IMR-90 (cell line): Measurements from ENCODE around the gene SGK1. TPM values are rescaled to one million over a fixed set of nuclear protein-coding genes. Genes with fewer than 3 reads are reported as not detected.

Experiments used
- ATAC-seq: fragments of 200-7000 bp; cut with Tn5 transposase; 2 replicates; pipeline ENCODE4 v1.9.1; 2020; ENCODE audit warnings: low read depth, mild to moderate bottlenecking, moderate library complexity
- BruUV-seq: library from RNA; stranded (reverse); fragments of 400-500 nt; replicated peaks from 2 replicates; lab custom pipeline; 2021; lab: Mats Ljungman, UMichigan
- CTCF ChIA-PET: fragments of 300-600 bp; formaldehyde crosslinking; extraction: SDS; loops from one replicate; lab custom pipeline; 2021; ENCODE audit warnings: antibody characterized with exemption; lab: Yijun Ruan, JAX
- POLR2A ChIA-PET: fragments of 300-600 bp; sonication (Branson Sonifier 250); formaldehyde crosslinking; loops from one replicate; lab custom pipeline; 2022; ENCODE audit warnings: antibody characterized with exemption; ENCODE audit not compliant: unreplicated experiment; lab: Charles Lee
- DNase-seq: peaks from one replicate; pipeline ENCODE4 v3.0.0; 2013
- H2AFZ ChIP-seq: replicated peaks from 2 replicates; pipeline ENCODE3; 2013; ENCODE audit warnings: low read length, mild to moderate bottlenecking; ENCODE audit not compliant: poor library complexity
- H2AK5ac ChIP-seq: 2 replicates; pipeline ENCODE4 v1.6.1; 2013; ENCODE audit warnings: low read depth, low read length, inconsistent platforms
- H2AK9ac ChIP-seq: replicated peaks from 2 replicates; pipeline ENCODE3; 2013; ENCODE audit warnings: mild to moderate bottlenecking, low read depth, low read length, moderate library complexity; ENCODE audit not compliant: poor library complexity
- H2BK120ac ChIP-seq: 2 replicates; pipeline ENCODE4 v1.6.1; 2013; ENCODE audit warnings: low read depth, low read length, inconsistent platforms
- H2BK15ac ChIP-seq: 3 replicates; pipeline ENCODE4 v1.6.1; 2013; ENCODE audit warnings: low read depth, low read length, inconsistent platforms
- H2BK20ac ChIP-seq: 2 replicates; pipeline ENCODE4 v1.6.1; 2013; ENCODE audit warnings: low read depth, mild to moderate bottlenecking, inconsistent platforms, low read length, moderate library complexity
- H2BK5ac ChIP-seq: 2 replicates; pipeline ENCODE4 v1.6.1; 2013; ENCODE audit warnings: mild to moderate bottlenecking, low read depth, low read length, inconsistent platforms; ENCODE audit not compliant: poor library complexity, severe bottlenecking
- H3K14ac ChIP-seq: replicated peaks from 2 replicates; pipeline ENCODE4 v1.6.1; 2013; ENCODE audit warnings: low read depth, low read length, inconsistent platforms
- H3K18ac ChIP-seq: 2 replicates; pipeline ENCODE4 v1.6.1; 2013; ENCODE audit warnings: low read depth, low read length, control low read depth
- H3K23ac ChIP-seq: 2 replicates; pipeline ENCODE4 v1.6.1; 2013; ENCODE audit warnings: low read depth, low read length, inconsistent platforms
- H3K27ac ChIP-seq: 2 replicates; pipeline ENCODE4 v1.5.1; 2013; ENCODE audit warnings: mild to moderate bottlenecking, control low read depth, low read length; ENCODE audit not compliant: insufficient read depth
- H3K27me3 ChIP-seq: 2 replicates; pipeline ENCODE4 v1.6.1; 2013; ENCODE audit warnings: low read length; ENCODE audit not compliant: control insufficient read depth, insufficient read depth
- H3K36me3 ChIP-seq: 2 replicates; pipeline ENCODE4 v1.6.1; 2013; ENCODE audit warnings: low read length, mixed read lengths; ENCODE audit not compliant: control insufficient read depth, insufficient read depth
- H3K4ac ChIP-seq: 2 replicates; pipeline ENCODE4 v1.6.1; 2013; ENCODE audit warnings: low read depth, low read length, inconsistent platforms
- H3K4me1 ChIP-seq: 2 replicates; pipeline ENCODE4 v1.6.1; 2013; ENCODE audit warnings: low read length, mixed read lengths; ENCODE audit not compliant: control insufficient read depth, insufficient read depth
- H3K4me2 ChIP-seq: 2 replicates; pipeline ENCODE4 v1.6.1; 2013; ENCODE audit warnings: low read depth, mild to moderate bottlenecking, control low read depth, low read length, moderate library complexity
- H3K4me3 ChIP-seq: 2 replicates; pipeline ENCODE4 v1.5.1; 2013; ENCODE audit warnings: low read depth, mild to moderate bottlenecking, control low read depth, low read length, moderate library complexity; ENCODE audit not compliant: insufficient read depth
- H3K56ac ChIP-seq: 2 replicates; pipeline ENCODE4 v1.6.1; 2013; ENCODE audit warnings: low read length, inconsistent platforms; ENCODE audit not compliant: insufficient read depth; ENCODE audit errors: extremely low read depth
- H3K79me1 ChIP-seq, 2 experiments: 2 replicates each; pipeline ENCODE4 v1.6.1; 2013; ENCODE audit warnings: low read length in 2 of 2, inconsistent platforms in 1 of 2, low read depth in 1 of 2
- H3K9ac ChIP-seq: 2 replicates; pipeline ENCODE4 v1.6.1; 2013; ENCODE audit warnings: low read depth, low read length, control low read depth
- H3K9me1 ChIP-seq: 2 replicates; pipeline ENCODE4 v1.6.1; 2013; ENCODE audit warnings: low read length, inconsistent platforms; ENCODE audit not compliant: insufficient read depth
- H3K9me3 ChIP-seq: 2 replicates; pipeline ENCODE4 v1.6.1; 2013; ENCODE audit warnings: low read length; ENCODE audit not compliant: control insufficient read depth, insufficient read depth
- H4K20me1 ChIP-seq: 2 replicates; pipeline ENCODE4 v1.6.1; 2013; ENCODE audit warnings: low read length, inconsistent platforms; ENCODE audit not compliant: insufficient read depth
- H4K5ac ChIP-seq: 2 replicates; pipeline ENCODE4 v1.6.1; 2013; ENCODE audit warnings: mild to moderate bottlenecking, low read depth, low read length, control low read depth
- H4K8ac ChIP-seq, 2 experiments: 2 replicates each; pipeline ENCODE4 v1.6.1; 2013; ENCODE audit warnings: low read depth in 2 of 2, low read length in 2 of 2, control low read depth in 1 of 2, inconsistent platforms in 1 of 2
- H4K91ac ChIP-seq: 2 replicates; pipeline ENCODE4 v1.6.1; 2013; ENCODE audit warnings: low read depth, low read length, inconsistent platforms; ENCODE audit not compliant: insufficient read depth
- BHLHE40 ChIP-seq: fragments of 150-350 bp; IDR thresholded peaks from 2 replicates; pipeline ENCODE4 v1.6.1; 2016; ENCODE audit warnings: mild to moderate bottlenecking, low read depth, low read length
- CEBPB ChIP-seq: IDR thresholded peaks from 2 replicates; pipeline ENCODE4 v1.6.1; 2012; ENCODE audit warnings: low read depth, low read length, improper control_type of control experiment
- CHD1 ChIP-seq: IDR thresholded peaks from 2 replicates; pipeline ENCODE4 v1.6.1; 2012; ENCODE audit warnings: low read depth, low read length, improper control_type of control experiment
- FOS ChIP-seq: fragments of 150-350 bp; IDR thresholded peaks from 2 replicates; pipeline ENCODE4 v1.6.1; 2016; ENCODE audit warnings: low read depth, low read length
- MAFK ChIP-seq: IDR thresholded peaks from 2 replicates; pipeline ENCODE4 v1.6.1; 2012; ENCODE audit warnings: low read depth, low read length, improper control_type of control experiment
- MAZ ChIP-seq: IDR thresholded peaks from 2 replicates; pipeline ENCODE4 v1.6.1; 2012; ENCODE audit warnings: low read depth, mild to moderate bottlenecking, low read length, improper control_type of control experiment, moderate library complexity, borderline replicate concordance
- MXI1 ChIP-seq: IDR thresholded peaks from 2 replicates; pipeline ENCODE4 v1.6.1; 2012; ENCODE audit warnings: low read depth, mild to moderate bottlenecking, low read length, moderate library complexity, borderline replicate concordance
- NFE2L2 ChIP-seq: fragments of 150-350 bp; IDR thresholded peaks from 2 replicates; pipeline ENCODE4 v1.6.1; 2016; ENCODE audit warnings: low read depth, mild to moderate bottlenecking, low read length
- POLR2A ChIP-seq: IDR thresholded peaks from 2 replicates; pipeline ENCODE4 v1.6.1; 2012; ENCODE audit warnings: mild to moderate bottlenecking, low read depth, low read length
- RAD21 ChIP-seq: IDR thresholded peaks from 2 replicates; pipeline ENCODE4 v1.6.1; 2012; ENCODE audit warnings: low read length, improper control_type of control experiment
- RCOR1 ChIP-seq: IDR thresholded peaks from 2 replicates; pipeline ENCODE4 v1.6.1; 2012; ENCODE audit warnings: mild to moderate bottlenecking, low read length, improper control_type of control experiment; ENCODE audit not compliant: insufficient replicate concordance
- RFX5 ChIP-seq: IDR thresholded peaks from 2 replicates; pipeline ENCODE4 v1.8.0; 2012; ENCODE audit warnings: low read depth, mild to moderate bottlenecking, low read length, moderate library complexity
- SMC3 ChIP-seq: fragments of 150-350 bp; IDR thresholded peaks from 2 replicates; pipeline ENCODE4 v1.6.1; 2016; ENCODE audit warnings: low read depth, mild to moderate bottlenecking, antibody characterized with exemption, low read length, moderate library complexity
- WGBS, 2 experiments: methylation state at CpG; one replicate each; pipeline versions ENCODE4 v1.1.5 to v1.1.7; 2013; ENCODE audit warnings: missing lambda C conversion rate in 2 of 2; ENCODE audit not compliant: insufficient read length in 1 of 2; ENCODE audit errors: extremely low coverage in 2 of 2; 5-methylcytosine and 5-hydroxymethylcytosine counted together
- dilution Hi-C: fragments of 300-500 bp; cut with HindIII; formaldehyde crosslinking; loops from one replicate; pipeline ENCODE4 v1.14.3; 2018; ENCODE audit warnings: low sequenced_read_pairs; ENCODE audit not compliant: unreplicated experiment
- in situ Hi-C: fragments of 300-500 bp; cut with MboI; formaldehyde crosslinking; loops from 3 replicates; pipeline ENCODE4 v1.14.3; 2019; ENCODE audit warnings: low sequenced_read_pairs, inconsistent platforms, mixed read lengths
- intact Hi-C: fragments of 100-400 bp; cut with micrococcal nuclease; formaldehyde crosslinking; loops from 2 replicates; pipeline ENCODE4 v1.10.0; 2022
- polyA plus RNA-seq, 3 experiments: library from polyadenylated mRNA; depleted of rRNA; stranded (reverse); fragments of >200 nt; gene quantifications; 2 replicates each; pipeline ENCODE4 v1.2.3, GENCODE V29; 2012; ENCODE audit warnings: low replicate concordance in 1 of 3
- total RNA-seq: library from RNA; depleted of rRNA; stranded (reverse); fragments of >200 nt; gene quantifications from 2 replicates; pipeline ENCODE4 v1.2.3, GENCODE V29; 2012
- TF ChIP-seq, protein P1 (sequence below): conservative IDR thresholded peaks from 2 replicates; pipeline ENCODE4 v1.5.1; 2012; ENCODE audit warnings: mild to moderate bottlenecking, low read depth, low read length, improper control_type of control experiment
- TF ChIP-seq, protein P2 (sequence below): fragments of 150-350 bp; IDR thresholded peaks from 2 replicates; pipeline ENCODE4 v1.6.1; 2017; ENCODE audit warnings: mild to moderate bottlenecking, antibody characterized with exemption, low read length, low read depth
- TF ChIP-seq, protein P3 (sequence below): fragments of 150-350 bp; IDR thresholded peaks from 2 replicates; pipeline ENCODE4 v1.6.1; 2016; ENCODE audit warnings: low read depth, mild to moderate bottlenecking, low read length, moderate library complexity, borderline replicate concordance

SGK1 gene
- total and polyA plus RNA-seq, 2 of the 4 experiments (the other 2 are of a cell fraction), result 121 to 255 TPM

DNA sequence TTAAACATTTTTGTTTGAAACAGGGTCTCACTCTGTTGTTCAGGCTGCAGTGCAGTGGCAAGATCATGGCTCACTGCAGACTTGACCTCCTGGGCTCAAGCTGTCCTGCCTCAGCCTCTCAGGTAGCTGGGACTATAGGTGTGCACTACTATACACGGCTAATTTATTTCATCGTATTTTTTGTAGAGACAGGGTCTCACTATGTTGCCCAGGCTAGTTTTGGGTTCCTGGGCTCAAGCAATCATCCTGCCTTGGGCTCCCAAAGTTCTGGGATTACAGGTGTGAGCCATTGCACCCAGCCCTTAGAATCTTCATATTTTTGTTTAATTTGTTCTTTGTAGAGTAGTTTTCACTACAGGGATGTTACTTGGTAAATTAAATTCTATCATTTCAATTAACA lies 67.1 kb downstream of the SGK1 start:
- 100% methylated on average over 1 of the region's 2 CpGs; no CpG with 5 or more reads in 1 of the 2 experiments for WGBS, 2 experiments
- Histone ChIP-seq H3K14ac (no peak overlapping the region), H4K8ac (no peak overlapping the region), H3K4me1 (peaks cover 9% of the 10 kb centered on the region), H3K79me1 (no peaks in the 10 kb centered on the region), H3K18ac (no peak overlapping the region), H3K9me3 (no peaks in the 10 kb centered on the region), H3K9me1 (no peaks in the 10 kb centered on the region), H2AK9ac (no peak overlapping the region), H3K27ac (no peak overlapping the region), H3K4me2 (no peak overlapping the region), H3K56ac (no peak overlapping the region), H4K5ac (no peak overlapping the region), H2AK5ac (no peak overlapping the region), H2BK20ac (no peak overlapping the region), H2BK15ac (no peak overlapping the region), H3K23ac (no peak overlapping the region), H2BK120ac (no peak overlapping the region), H2AFZ (no peak overlapping the region), H3K4me3 (no peak overlapping the region), H2BK5ac (no peak overlapping the region), H3K36me3 (no peaks in the 10 kb centered on the region), H3K4ac (no peak overlapping the region), H3K9ac (no peak overlapping the region), H3K27me3 (no peaks in the 10 kb centered on the region), H4K20me1 (no peaks in the 10 kb centered on the region), H4K91ac (no peak overlapping the region)
- TF ChIP-seq RAD21, result no peak
- TF ChIP-seq CEBPB, result no peak
- TF ChIP-seq CHD1, result no peak
- TF ChIP-seq, protein P1, sequence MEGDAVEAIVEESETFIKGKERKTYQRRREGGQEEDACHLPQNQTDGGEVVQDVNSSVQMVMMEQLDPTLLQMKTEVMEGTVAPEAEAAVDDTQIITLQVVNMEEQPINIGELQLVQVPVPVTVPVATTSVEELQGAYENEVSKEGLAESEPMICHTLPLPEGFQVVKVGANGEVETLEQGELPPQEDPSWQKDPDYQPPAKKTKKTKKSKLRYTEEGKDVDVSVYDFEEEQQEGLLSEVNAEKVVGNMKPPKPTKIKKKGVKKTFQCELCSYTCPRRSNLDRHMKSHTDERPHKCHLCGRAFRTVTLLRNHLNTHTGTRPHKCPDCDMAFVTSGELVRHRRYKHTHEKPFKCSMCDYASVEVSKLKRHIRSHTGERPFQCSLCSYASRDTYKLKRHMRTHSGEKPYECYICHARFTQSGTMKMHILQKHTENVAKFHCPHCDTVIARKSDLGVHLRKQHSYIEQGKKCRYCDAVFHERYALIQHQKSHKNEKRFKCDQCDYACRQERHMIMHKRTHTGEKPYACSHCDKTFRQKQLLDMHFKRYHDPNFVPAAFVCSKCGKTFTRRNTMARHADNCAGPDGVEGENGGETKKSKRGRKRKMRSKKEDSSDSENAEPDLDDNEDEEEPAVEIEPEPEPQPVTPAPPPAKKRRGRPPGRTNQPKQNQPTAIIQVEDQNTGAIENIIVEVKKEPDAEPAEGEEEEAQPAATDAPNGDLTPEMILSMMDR, result no peak
- TF ChIP-seq POLR2A, result no peak
- TF ChIP-seq FOS, result no peak
- no peak for TF ChIP-seq MXI1
- TF ChIP-seq MAFK, result no peak
- TF ChIP-seq, protein P2, sequence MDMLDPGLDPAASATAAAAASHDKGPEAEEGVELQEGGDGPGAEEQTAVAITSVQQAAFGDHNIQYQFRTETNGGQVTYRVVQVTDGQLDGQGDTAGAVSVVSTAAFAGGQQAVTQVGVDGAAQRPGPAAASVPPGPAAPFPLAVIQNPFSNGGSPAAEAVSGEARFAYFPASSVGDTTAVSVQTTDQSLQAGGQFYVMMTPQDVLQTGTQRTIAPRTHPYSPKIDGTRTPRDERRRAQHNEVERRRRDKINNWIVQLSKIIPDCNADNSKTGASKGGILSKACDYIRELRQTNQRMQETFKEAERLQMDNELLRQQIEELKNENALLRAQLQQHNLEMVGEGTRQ, result no peak
- TF ChIP-seq SMC3, result no peak
- TF ChIP-seq RFX5, result no peak
- no peak for TF ChIP-seq BHLHE40
- TF ChIP-seq, protein P3, sequence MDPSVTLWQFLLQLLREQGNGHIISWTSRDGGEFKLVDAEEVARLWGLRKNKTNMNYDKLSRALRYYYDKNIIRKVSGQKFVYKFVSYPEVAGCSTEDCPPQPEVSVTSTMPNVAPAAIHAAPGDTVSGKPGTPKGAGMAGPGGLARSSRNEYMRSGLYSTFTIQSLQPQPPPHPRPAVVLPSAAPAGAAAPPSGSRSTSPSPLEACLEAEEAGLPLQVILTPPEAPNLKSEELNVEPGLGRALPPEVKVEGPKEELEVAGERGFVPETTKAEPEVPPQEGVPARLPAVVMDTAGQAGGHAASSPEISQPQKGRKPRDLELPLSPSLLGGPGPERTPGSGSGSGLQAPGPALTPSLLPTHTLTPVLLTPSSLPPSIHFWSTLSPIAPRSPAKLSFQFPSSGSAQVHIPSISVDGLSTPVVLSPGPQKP, result no peak
- no peak for TF ChIP-seq NFE2L2
- TF ChIP-seq MAZ, result no peak
- no peak for TF ChIP-seq RCOR1
- no TSS peak for BruUV-seq
- DNase-seq, result no peak
- ATAC-seq, result no peak
- intact Hi-C loops, result no loop called here
- ChIA-PET POLR2A (no interaction called here), CTCF (no interaction called here)
- dilution Hi-C loops, result no loop called here
- in situ Hi-C loops, result no loop called here
